ENCODE results near the gene SGF29.
"Not testable (repeated sequence)": the region's sequence is repeated elsewhere in the genome, so short reads cannot be mapped to it uniquely, and the experiment has no call there.

Gene SGF29

GRCh38 chr16:28534542-28535373 lies 19.0 kb upstream of the SGF29 start:
- no peak for DNase-seq

- no peak for DNase-seq
Measured at GRCh38 chr16:28537076-28537475, 16.6 kb upstream of the SGF29 start.

- DNase-seq = no peak
Measured at GRCh38 chr16:28537964-28538732, 15.6 kb upstream of the SGF29 start.

GRCh38 chr16:28538733-28539596 lies 14.8 kb upstream of the SGF29 start, which contains the start of gene NUPR1:
Gene NUPR1, minus strand, starts transcription at chr16:28538974. Its CDS starts 67 bp downstream, at chr16:28538907.
- no peak for DNase-seq

- no peak for DNase-seq
Measured at GRCh38 chr16:28540346-28540745, 13.4 kb upstream of the SGF29 start.

- DNase-seq = no peak
Measured at GRCh38 chr16:28542646-28543045, 11.1 kb upstream of the SGF29 start.

- DNase-seq = no peak
Measured at GRCh38 chr16:28543072-28543471, 10.6 kb upstream of the SGF29 start.

GRCh38 chr16:28544998-28545397 lies 8.7 kb upstream of the SGF29 start:
- DNase-seq = no peak

GRCh38 chr16:28545964-28546363 lies 7.8 kb upstream of the SGF29 start:
- not testable (repeated sequence) for DNase-seq

GRCh38 chr16:28546626-28547025 lies 7.1 kb upstream of the SGF29 start:
- no peak for DNase-seq

- no peak for DNase-seq
Measured at GRCh38 chr16:28548306-28548802, 5.4 kb upstream of the SGF29 start.

- no peak for DNase-seq
Measured at GRCh38 chr16:28549301-28549899, 4.3 kb upstream of the SGF29 start.

GRCh38 chr16:28554634-28555423 lies 1.1 kb downstream of the SGF29 start:
- no peak for DNase-seq

- no peak for DNase-seq
Measured at GRCh38 chr16:28555561-28555960, 1.8 kb downstream of the SGF29 start.

- DNase-seq = no peak
Measured at GRCh38 chr16:28556914-28557320, 3.2 kb downstream of the SGF29 start.

- DNase-seq = no peak
Measured at GRCh38 chr16:28558456-28558855, 4.7 kb downstream of the SGF29 start.

GRCh38 chr16:28561557-28562187 lies 8.0 kb downstream of the SGF29 start:
- no peak for DNase-seq

GRCh38 chr16:28562199-28562598 lies 8.5 kb downstream of the SGF29 start:
- no peak for DNase-seq

- no peak for DNase-seq
Measured at GRCh38 chr16:28563218-28563617, 9.5 kb downstream of the SGF29 start.

GRCh38 chr16:28566233-28566925 lies 12.7 kb downstream of the SGF29 start:
- DNase-seq = not testable (repeated sequence)
